NCI-H1417 treated with DMSO at 0.1 percent for 48 hours (cell line): ENCODE results near the gene INHBE.
"Not testable (repeated sequence)": the region's sequence is repeated elsewhere in the genome, so short reads cannot be mapped to it uniquely, and the experiment has no call there.

ENCODE experiments used
- DNase-seq: peaks from one replicate; lab custom pipeline; 2025; lab: John Stamatoyannopoulos, UW

The INHBE gene

DNA sequence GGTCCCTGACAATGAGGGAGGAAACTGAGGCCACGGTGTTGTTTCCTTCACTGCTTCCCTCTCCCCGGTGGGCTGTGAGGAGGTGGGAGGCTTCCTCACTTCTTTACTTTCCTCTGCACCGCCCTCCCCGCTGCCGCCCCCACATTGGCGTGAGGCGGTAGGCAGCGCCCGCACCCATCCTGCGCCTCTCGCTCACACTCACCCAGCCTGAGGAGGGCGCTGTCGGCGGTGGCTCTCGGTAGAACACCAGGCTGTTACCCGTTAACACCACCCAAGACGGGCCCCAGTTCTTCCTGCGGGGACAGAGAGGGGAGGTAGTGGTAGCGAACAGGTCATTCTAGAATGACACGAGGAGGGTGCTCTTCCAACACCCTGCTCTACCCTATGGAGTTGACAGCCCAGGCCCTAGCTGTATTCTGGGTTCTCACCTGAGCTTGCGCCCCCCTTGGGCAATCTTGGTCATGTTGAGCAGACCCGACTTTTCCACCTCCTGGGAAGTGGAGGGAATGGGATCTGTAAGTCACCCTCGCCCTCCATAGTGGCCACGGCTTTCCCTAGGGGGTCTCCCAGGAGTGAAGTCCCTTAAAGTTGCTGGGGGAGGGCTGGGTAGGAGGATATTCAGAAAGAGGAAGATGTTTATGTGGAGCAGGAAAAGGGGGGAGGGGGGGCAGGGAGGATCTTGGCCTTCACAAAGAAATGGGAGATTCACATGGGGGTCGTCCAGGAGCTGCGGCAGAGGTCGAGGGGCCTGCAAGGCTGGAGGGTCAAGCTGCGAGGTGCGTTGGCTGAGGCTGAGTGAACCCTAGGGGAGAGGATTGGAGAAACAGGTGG is 21.3 kb downstream of the INHBE start:
- no peak for DNase-seq

DNA sequence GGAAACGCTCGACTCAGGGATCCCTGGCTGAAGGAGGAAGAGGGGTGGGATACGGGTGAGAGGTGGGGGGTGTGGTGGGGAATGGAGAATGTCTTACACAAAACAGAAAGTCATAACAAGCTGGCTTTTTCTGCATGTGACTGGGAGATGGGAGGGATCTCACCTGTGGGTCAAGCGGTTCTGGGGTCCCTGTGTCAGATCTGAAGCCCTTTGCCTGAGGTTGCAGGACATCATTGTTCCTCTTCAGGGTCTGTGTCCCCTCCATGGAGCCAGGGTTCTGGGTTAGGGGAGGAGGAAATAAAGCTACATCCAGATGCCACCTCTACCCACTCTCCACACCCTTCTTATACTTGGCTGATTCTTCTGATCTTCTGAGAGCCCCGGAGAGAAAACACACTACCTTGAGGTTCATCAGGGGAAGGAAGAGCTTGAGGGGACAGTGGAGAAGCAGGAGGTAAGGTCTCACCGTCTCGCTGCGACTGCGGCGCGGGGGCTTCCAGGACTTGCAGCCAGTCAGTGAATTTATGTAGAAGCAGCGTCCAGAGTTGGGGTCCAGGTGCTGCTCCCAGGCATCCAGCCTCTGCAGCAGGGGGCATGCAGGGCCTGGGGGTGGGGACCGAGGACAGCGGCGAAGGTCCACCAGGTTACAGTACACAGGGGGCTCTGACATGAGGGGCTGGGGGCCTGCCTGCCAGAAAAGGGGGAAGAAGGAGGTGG is 22.0 kb downstream of the INHBE start:
- DNase-seq = no peak

DNA sequence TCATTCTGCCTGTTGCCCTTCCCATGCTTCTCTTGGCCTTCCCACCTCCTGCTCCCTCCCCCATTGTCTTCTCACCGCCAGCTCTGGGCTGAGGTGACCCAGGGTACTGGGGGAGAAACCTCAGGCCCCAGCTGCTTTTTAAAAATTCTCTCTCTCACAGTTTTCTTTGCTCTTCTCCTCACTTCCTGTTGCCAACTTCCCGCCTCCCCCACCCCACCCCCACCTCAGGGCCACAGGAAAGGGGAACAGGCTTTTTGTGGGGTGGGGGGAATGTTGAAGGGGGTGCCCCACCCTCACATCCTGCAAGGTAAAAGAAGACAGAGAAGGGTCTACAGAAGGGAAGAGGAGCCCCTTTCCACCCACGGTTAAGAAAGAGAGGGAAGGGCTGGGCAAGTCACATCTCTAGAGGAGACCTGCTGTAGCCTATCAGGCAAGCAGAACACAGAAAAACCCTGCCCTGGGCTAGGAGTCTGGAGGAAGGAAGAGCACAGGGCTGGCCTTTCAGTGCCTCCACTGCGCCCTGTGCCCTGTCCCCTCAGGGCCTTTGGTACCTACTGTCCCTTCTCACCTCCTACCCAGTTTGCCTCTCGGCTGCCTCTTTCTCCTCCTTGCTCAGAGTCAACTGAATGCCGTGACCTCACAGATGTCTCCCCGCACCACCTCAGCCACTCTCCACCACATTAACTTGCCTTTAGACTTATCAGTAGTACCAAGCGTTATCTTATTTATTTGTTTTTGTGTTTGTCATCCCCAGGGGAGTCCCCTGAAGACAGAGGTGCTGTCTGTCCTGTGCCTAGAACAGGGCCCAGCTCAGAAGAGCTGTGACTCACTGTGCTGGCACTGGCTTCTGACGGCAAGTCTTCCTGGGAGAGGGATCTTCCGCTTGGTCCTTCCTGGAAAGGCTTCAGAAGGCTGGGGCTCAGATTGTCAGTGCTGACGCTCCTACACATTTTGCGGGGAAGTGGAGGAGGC is 22.9 kb downstream of the INHBE start:
- no peak for DNase-seq

DNA sequence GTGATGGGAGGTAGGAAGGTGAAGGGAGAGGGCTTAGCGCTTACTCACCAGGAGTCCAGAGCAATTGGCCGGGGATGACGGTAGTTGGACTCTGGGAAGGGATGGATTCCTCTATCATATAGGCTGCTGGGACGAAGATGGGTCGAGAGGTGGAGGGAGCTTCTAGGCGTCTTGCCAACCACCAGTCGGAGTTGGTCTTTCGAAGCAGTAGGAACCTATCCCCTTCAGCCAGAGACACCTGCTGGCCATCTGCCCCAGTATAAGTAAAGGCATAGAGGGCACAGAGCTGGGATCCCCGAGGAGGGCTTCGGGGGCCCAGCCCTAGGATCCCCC is 23.9 kb downstream of the INHBE start:
- no peak for DNase-seq

DNA sequence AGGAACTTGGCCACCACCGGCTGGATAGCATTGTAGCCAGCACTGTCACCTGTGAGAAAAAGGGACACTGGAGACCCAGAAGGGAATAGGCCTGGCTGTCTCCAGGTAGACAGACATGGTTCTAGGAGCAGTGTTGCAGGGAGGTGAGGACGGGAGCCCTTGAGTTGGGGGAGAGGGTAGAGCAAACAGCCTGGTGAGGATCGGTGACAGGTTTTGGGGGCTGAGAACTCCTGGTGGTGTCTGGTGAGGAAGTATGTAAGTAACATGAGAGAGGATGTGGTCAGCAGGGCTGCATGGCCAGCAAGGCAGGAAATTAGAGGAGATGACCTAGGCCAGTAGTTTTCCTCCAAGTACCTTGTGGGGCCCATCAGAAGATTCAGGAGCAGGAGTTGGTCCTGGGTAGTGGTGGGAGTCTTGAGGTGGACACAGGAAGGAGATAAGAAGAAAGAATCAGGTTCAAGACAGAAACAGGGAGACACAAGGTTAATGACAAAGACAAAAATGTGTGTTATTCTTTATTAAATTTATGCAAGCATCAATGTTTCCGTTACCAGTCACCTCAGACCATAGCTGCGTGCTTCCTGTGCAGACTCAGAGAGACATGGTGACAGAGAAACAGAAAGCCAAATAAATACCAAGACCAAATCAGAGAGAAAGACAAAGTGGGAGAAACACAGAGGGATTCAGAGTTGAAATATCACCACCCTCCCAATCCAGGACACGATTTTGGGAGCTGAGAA is 24.4 kb downstream of the INHBE start, which contains the start of gene ARHGAP9:
Gene ARHGAP9 (minus strand): TSS at position 491 of the 740 bp plus-strand sequence. CDS start 460 bp downstream, at position 31.
- DNase-seq = no peak

DNA sequence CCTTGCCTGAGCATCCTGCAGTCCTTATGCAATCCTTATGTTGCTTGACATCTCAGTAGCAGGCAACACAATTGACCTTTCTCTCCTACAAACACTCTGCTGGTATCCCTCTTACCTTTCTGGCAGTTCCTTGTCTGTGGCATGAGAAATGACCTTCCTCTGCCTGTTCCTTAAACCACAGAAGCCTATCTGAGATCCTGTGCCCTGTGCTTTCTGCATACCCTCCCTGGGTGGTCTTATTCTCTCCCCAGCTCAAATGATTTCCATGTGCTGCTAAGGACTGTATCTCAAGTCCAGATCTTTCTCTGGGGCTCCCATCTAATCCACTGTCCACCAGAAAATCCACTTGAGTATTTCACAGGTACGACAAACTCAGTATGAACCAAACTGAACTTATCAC is 26.6 kb downstream of the INHBE start:
- no peak for DNase-seq

DNA sequence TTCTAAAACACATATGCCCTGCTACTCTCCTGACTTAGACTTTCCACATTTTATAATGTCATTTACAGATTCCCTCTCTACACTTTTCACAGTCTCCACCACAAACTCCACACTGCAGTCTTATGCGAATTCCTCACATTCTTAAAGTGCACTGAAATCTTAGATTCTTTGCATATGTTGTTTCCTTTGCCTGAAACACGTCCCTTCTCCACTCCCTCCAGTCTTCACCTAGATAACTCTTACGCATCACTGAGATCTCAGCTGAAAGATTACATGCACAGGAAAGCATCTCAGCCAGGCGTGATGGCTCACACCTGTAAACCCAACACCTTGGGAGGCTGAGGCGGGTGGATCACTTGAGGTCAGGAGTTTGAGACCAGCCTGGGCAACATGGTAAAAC is 28.4 kb downstream of the INHBE start:
- no peak for DNase-seq

DNA sequence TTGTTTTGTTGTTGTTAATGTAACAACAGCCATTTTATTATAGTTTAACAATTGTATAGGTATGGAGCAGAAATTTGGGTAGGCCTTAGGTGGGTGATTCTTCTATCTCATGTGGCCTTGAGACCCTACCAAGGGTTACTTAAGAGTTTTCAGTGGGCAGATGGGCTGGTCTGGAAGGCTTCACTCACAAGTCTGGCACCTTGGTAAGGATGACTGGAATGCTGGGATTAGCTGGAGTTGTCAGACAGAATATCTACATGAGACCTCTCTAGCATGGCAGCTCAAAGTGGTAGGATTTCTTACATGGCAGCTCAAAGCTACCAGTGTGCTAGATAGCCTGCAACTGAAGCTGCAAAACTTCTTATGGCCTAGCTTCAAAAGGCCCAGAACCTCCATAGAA is 30.6 kb downstream of the INHBE start:
- DNase-seq = no peak

DNA sequence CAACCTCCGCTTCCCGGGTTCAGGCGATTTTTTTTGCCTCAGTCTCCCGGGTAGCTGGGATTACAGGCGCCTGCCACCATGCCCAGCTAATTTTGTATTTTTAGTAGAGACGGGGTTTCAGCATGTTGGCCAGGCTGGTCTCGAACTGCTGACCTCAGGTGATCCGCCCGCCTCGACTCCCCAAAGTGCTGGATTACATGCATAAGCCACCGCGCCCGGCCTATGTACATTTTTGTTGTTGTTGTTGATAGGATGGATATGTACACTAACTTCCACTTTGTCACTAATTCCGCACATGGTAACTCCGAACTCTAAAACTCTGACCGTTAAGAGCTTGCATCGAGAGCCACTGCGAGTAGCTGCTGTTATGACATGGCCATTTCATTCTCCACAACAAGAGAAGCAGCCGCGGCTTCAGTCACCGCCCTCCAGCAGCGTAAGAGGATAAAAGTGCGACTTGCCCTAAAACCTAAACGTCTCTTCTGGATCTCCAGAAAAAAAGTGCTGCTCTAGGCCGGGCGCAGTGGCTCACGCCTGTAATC is 32.0 kb downstream of the INHBE start:
- DNase-seq = no peak

DNA sequence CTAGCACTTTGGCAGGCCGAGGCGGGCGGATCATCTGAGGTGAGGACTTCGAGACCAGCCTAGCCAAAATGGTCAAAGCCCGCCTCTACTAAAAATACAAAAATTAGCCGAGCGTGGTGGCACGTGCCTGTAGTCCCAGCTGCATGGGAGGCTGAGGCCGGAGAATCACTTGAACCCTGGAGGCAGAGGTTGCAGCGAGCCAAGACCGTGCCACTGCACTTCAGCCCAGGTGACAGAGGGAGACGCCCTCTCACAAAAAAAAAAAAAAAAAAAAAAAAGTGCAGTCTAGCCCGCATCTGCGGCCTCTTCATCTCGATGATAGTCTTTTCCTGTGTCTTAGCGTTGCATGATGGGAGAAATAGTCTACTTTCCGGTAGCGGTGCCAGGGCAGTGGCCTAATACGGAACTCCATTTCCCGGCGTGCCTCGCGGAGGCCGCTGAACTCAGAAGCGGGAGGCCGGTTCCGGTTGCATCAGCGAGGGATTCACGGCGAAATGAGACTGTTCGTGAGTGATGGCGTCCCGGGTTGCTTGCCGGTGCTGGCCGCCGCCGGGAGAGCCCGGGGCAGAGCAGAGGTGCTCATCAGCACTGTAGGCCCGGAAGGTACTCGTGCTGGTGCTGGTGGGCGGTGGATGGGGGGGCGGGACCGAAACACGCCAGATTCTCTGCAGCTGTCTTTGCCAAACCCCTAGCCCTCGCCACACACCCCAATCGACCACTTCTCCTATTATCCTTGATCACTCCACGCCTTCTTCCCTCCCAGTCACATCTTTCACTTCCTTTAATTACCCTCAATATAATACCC is 32.7 kb downstream of the INHBE start, which contains the start of gene MARS1:
Gene MARS1 (plus strand): TSS at position 472 of the 805 bp plus-strand sequence. CDS start 23 bp downstream, at position 495.
- DNase-seq = peak; percentile 93

DNA sequence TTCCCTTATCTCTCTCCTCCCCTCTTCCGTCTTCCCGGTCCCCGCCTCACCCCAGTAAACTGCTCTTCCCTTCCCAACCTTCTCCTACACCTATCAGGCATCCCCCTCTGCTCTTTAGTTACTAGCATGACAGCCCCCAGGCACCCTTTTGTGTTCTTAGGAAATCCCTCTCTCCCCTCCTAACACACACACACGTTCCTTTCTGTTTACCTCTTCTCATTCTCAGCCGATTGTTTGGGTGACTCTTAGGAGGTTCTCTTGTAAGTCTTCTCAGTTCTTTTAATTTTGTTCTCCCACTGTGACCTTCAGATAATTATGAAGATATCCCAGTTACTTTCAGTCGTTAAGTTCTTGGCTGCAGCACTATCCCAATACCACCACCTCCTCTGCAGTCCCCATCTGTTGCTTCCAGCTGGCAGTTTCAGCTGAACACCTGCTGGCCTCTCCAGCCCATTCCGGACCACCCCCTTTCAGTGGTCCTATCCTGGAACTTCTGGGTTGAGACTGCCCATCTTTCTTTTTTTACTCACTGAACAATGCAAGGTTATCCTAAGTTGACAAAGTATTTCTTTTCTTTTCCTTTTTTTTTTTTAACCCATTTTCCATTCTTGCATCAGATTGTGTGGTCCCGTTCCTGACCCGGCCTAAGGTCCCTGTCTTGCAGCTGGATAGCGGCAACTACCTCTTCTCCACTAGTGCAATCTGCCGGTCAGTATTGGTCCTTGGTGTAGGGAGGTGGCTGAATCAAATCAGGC is 33.5 kb downstream of the INHBE start:
- DNase-seq = no peak

DNA sequence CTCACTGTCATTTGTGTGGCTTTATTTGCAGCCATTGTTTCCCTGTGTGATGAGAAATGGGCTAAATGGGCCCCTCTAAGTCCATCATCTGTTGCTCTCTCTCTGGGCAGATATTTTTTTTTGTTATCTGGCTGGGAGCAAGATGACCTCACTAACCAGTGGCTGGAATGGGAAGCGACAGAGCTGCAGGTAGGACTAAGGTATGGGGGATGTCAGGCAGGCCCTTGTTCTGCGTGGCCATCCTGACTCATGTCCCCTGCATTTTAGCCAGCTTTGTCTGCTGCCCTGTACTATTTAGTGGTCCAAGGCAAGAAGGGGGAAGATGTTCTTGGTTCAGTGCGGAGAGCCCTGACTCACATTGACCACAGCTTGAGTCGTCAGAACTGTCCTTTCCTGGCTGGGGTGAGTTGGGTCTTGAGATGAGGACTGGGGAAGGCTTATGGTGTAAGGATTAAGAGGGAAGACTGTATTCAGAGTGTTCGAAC is 34.1 kb downstream of the INHBE start:
- DNase-seq = no peak

DNA sequence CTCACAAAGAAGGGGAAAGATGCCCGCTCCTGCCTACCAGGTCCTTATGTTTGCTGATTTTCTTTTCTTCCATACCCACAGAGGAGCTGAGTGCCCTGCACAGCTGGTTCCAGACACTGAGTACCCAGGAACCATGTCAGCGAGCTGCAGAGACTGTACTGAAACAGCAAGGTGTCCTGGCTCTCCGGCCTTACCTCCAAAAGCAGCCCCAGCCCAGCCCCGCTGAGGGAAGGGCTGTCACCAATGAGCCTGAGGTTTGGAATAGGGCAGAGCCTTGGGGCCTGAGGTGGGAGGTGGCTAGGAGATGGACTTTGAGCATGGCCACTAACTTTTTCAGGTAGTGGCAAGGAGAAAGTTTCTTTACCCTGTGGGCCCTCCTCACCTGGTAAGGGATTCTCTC is 35.0 kb downstream of the INHBE start:
- no peak for DNase-seq

DNA sequence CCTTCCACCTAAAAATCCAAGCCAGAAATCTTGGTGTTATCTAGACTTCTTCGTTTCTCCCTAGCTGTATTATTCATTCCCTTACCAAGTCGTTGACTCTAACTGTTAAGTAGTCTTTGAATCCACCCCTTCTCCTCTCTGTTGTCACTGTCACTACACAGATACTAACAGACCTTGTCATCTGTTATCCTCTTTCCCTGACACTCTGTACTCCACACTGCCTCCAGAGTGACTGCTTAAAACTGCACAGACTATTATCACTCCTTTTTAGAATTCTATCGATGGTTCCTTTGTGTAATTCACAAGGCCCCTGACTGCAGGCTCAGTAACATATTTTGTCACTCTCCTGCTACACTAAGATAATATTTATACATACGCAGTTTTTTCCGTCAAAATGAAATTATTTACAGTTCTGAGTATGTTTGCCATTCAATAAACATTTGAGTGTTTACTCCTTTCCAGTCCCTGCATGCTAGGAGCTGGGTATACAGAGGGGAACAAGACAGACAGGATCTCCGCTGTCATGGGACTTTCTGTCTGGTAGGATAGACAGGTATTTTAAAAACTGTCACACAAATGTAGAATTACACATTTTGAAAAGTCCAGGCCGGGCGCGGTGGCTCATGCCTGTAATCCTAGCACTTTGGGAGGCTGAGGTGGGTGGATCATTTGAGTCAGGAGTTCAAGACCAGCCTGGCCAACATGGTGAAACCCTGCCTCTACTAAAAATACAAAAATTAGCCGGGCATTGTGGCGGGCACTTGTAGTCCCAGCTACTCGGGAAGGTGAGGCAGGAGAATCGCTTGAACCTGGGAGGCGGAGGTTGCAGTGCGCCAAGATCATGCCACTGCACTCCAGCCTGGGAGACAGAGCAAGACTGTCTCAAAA is 36.5 kb downstream of the INHBE start:
- no peak for DNase-seq

DNA sequence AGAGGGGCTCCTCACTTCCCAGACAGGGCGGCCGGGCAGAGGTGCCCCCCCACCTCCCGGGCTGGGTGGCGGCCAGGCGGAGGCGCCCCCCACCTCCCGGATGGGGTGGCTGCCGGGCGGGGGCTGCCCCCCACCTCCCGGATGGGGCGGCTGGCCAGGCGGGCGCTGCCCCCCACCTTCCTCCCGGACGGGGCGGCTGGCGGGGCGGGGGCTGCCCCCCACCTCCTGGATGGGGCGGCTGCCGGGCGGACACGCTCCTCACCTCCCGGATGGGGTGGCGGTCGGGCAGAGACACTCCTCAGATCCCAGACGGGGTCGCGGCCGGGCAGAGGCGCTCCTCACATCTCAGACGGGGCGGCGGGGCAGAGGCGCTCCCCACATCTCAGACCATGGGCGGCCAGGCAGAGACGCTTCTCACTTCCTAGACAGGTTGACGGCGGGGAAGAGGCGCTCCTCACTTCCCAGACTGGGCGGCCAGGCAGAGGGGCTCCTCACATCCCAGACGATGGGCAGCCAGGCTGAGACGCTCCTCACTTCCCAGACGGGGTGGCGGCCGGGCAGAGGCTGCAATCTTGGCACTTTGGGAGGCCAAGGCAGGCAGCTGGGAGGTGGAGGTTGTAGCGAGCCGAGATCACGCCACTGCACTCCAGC is 40.1 kb downstream of the INHBE start:
- DNase-seq = not testable (repeated sequence)

DNA sequence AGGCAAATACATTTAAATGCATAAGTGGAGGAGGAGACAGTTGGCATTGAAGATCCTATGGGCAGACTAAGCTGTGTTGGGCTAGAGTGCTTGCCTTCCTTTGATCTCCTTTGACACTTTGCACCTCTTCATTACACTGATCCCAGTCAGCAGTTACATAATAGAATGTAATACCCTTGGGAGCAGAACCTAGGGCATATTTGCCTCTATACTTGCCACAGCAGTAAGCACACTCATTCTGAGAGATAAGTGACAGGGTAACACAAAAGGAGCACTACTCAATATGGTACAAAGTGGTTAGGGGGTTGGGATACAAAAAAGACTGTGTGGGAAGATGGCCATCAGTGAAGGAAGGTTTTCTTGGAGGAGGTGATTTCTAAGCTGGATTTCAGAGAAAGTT is 41.7 kb downstream of the INHBE start:
- DNase-seq = no peak

DNA sequence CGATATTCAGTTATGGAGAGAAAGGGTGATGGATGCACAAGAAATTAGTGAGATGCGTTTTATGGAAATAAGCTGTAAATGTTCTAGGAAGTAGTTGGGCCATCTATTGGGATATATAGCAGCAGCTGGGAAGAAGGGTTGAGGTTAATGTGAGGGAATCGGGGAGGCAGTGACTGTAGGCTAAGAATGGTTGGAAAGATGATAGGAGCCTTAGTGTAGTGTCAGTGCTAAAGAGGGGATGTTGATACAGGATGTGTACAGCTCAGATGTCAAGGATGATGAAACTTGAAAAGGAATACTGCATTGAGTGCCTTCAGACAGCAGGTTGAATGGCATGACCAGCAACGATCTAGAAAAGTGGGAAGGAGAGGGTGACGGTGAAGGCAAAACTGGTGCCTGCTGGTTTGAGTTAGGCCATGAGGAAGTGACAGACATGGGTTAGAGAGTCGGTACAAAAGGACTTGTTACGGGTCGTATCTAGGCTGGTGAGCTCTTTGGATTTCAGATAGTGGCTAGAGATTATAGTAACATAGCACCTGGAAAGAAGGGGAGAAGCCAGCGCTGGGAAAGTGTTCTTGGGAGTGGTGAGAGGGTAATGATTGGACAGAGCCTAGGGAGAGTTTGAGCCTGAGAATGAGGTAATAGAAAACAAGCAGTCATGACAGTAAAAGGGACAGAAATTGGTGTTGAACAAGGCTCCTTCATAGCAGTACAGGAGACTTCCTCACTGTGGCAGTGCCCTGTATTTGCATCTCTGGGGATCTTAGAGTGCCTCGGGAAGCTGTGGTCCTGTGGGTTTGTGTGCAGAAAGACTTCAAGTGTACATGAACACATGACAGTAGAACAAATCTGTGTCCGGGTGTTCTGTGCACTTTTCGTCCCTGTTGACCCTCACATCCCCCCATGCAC is 42.4 kb downstream of the INHBE start:
- no peak for DNase-seq
